Measurements from ENCODE around the gene CSTPP1.

The CSTPP1 gene

GRCh38 chr11:46936138-46937110, at the start of gene CSTPP1:
Gene CSTPP1 (plus strand): TSS chr11:46936761. CDS start chr11:46936806, 45 bp downstream.
- peak; percentile 92 for DNase-seq (ENCODE audit: low read depth)

- DNase-seq (ENCODE audit: low read depth): no peak
Measured at GRCh38 chr11:46888636-46889035, 47.9 kb upstream of the CSTPP1 start.

GRCh38 chr11:46889251-46889650, 47.3 kb upstream of the CSTPP1 start:
- no peak for DNase-seq (ENCODE audit: low read depth)

- peak; percentile 45 for DNase-seq (ENCODE audit: low read depth)
Measured at GRCh38 chr11:46889689-46890475, 46.7 kb upstream of the CSTPP1 start.

GRCh38 chr11:46890665-46891064, 45.9 kb upstream of the CSTPP1 start:
- DNase-seq (ENCODE audit: low read depth): no peak

GRCh38 chr11:46892109-46892508, 44.5 kb upstream of the CSTPP1 start:
- DNase-seq (ENCODE audit: low read depth): no peak

- no peak for DNase-seq (ENCODE audit: low read depth)
Measured at GRCh38 chr11:46892838-46893237, 43.7 kb upstream of the CSTPP1 start.

GRCh38 chr11:46894506-46894905, 42.1 kb upstream of the CSTPP1 start:
- DNase-seq (ENCODE audit: low read depth): no peak

- no peak for DNase-seq (ENCODE audit: low read depth)
Measured at GRCh38 chr11:46894961-46895360, 41.6 kb upstream of the CSTPP1 start.

- no peak for DNase-seq (ENCODE audit: low read depth)
Measured at GRCh38 chr11:46895821-46896220, 40.7 kb upstream of the CSTPP1 start.

GRCh38 chr11:46896719-46897406, 39.7 kb upstream of the CSTPP1 start:
- DNase-seq (ENCODE audit: low read depth): no peak

- DNase-seq (ENCODE audit: low read depth): no peak
Measured at GRCh38 chr11:46898396-46899095, 38.0 kb upstream of the CSTPP1 start.

- no peak for DNase-seq (ENCODE audit: low read depth)
Measured at GRCh38 chr11:46899501-46900025, 37.0 kb upstream of the CSTPP1 start.

- no peak for DNase-seq (ENCODE audit: low read depth)
Measured at GRCh38 chr11:46900091-46900746, 36.3 kb upstream of the CSTPP1 start.

- DNase-seq (ENCODE audit: low read depth): no peak
Measured at GRCh38 chr11:46901156-46901555, 35.4 kb upstream of the CSTPP1 start.

- DNase-seq (ENCODE audit: low read depth): no peak
Measured at GRCh38 chr11:46902694-46903093, 33.9 kb upstream of the CSTPP1 start.

GRCh38 chr11:46903846-46904245, 32.7 kb upstream of the CSTPP1 start:
- no peak for DNase-seq (ENCODE audit: low read depth)

- no peak for DNase-seq (ENCODE audit: low read depth)
Measured at GRCh38 chr11:46905806-46906205, 30.8 kb upstream of the CSTPP1 start.

- DNase-seq (ENCODE audit: low read depth): no peak
Measured at GRCh38 chr11:46906609-46907041, 29.9 kb upstream of the CSTPP1 start.

- no peak for DNase-seq (ENCODE audit: low read depth)
Measured at GRCh38 chr11:46907606-46908005, 29.0 kb upstream of the CSTPP1 start.
